B cell (primary cell): ENCODE measurements around the gene TBC1D32. TPM values are rescaled to one million over a fixed set of nuclear protein-coding genes. Genes with fewer than 3 reads are reported as not detected.

ENCODE experiments used
- ATAC-seq: fragments of 200-7000 bp; cut with Tn5 transposase; one replicate; pipeline ENCODE4 v1.10.0; 2021; ENCODE audit warnings: low read depth, mild to moderate bottlenecking, moderate number of reproducible peaks, moderate library complexity
- CTCF ChIA-PET: fragments of 350-600 bp; sonication (Branson Sonifier 250); formaldehyde crosslinking; loops from one replicate; lab custom pipeline; 2021; ENCODE audit warnings: antibody characterized with exemption, inconsistent platforms; lab: Charles Lee
- POLR2A ChIA-PET: fragments of 350-600 bp; sonication (Branson Sonifier 250); formaldehyde crosslinking; loops from one replicate; lab custom pipeline; 2021; ENCODE audit warnings: antibody characterized with exemption; lab: Charles Lee
- DNase-seq: peaks from one replicate; pipeline ENCODE4 v3.0.0; 2013
- H2AFZ ChIP-seq: 2 replicates; pipeline ENCODE4 v1.6.1; 2012; ENCODE audit warnings: mild to moderate bottlenecking, low read depth, low read length; ENCODE audit not compliant: insufficient read depth, poor library complexity, severe bottlenecking
- H3K27ac ChIP-seq, 2 donors: 1 replicate in 1 of 2; 2 replicates in 1 of 2; pipeline ENCODE4 v1.5.1; 2012 to 2013; ENCODE audit warnings: low read length in 2 of 2, mild to moderate bottlenecking in 2 of 2, moderate library complexity in 1 of 2
- H3K27me3 ChIP-seq, 4 experiments: fragments of 200-600 bp in 1 of 4; sonication (generic) in 1 of 4; replicated peaks in 1 of 4; 1 replicate in 2 of 4; 2 replicates in 2 of 4; pipeline versions ENCODE4 v1.6.1 to v1.7.0; 2013 to 2016; ENCODE audit warnings: low read length in 3 of 4, mild to moderate bottlenecking in 2 of 4, mixed read lengths in 1 of 4, moderate library complexity in 1 of 4; ENCODE audit not compliant: insufficient read depth in 4 of 4, control insufficient read depth in 3 of 4; ENCODE audit errors: control extremely low read depth in 1 of 4
- H3K36me3 ChIP-seq, 2 experiments: replicated peaks in 1 of 2; 1 replicate in 1 of 2; 2 replicates in 1 of 2; pipeline versions ENCODE4 v1.6.1 to v1.7.1; 2013; ENCODE audit warnings: low read length in 1 of 2; ENCODE audit not compliant: insufficient read depth in 2 of 2, control insufficient read depth in 1 of 2; ENCODE audit errors: control extremely low read depth in 1 of 2, extremely low read depth in 1 of 2
- H3K4me1 ChIP-seq, 2 donors: fragments of 200-600 bp in 1 of 2; sonication (generic) in 1 of 2; 1 replicate in 1 of 2; 2 replicates in 1 of 2; pipeline versions ENCODE4 v1.5.1 to v1.6.1; 2013 to 2017; ENCODE audit warnings: low read length in 2 of 2; ENCODE audit not compliant: control insufficient read depth in 2 of 2, insufficient read depth in 2 of 2
- H3K4me2 ChIP-seq: replicated peaks from 2 replicates; pipeline ENCODE3; 2012; ENCODE audit warnings: mild to moderate bottlenecking, low read depth, low read length; ENCODE audit not compliant: poor library complexity, severe bottlenecking
- H3K4me3 ChIP-seq, 5 experiments: fragments of 200-600 bp in 1 of 5; sonication (generic) in 1 of 5; 1 replicate in 3 of 5; 2 replicates in 2 of 5; pipeline versions ENCODE4 v1.5.1 to v1.7.0; 2011 to 2016; ENCODE audit warnings: low read length in 4 of 5, mild to moderate bottlenecking in 4 of 5, low read depth in 2 of 5, control low read depth in 1 of 5, moderate library complexity in 1 of 5; ENCODE audit not compliant: insufficient read depth in 1 of 5; ENCODE audit errors: control extremely low read depth in 1 of 5, extremely low read depth in 1 of 5
- H3K79me2 ChIP-seq: fragments of 200-600 bp; sonication (generic); one replicate; pipeline ENCODE4 v1.6.0; 2016; ENCODE audit warnings: low read length; ENCODE audit not compliant: control insufficient read depth, insufficient read depth
- H3K9ac ChIP-seq: fragments of 200-600 bp; sonication (generic); 2 replicates; pipeline ENCODE4 v1.6.1; 2017; ENCODE audit warnings: mild to moderate bottlenecking, low read length, moderate library complexity
- H3K9me3 ChIP-seq, 3 donors: one replicate each; pipeline versions ENCODE4 v1.6.1 to v1.7.1; 2013; ENCODE audit warnings: low read length in 2 of 3; ENCODE audit not compliant: control insufficient read depth in 2 of 3, insufficient read depth in 1 of 3; ENCODE audit errors: control extremely low read depth in 1 of 3
- H4K20me1 ChIP-seq: 2 replicates; pipeline ENCODE4 v1.6.0; 2012; ENCODE audit warnings: mild to moderate bottlenecking, low read length; ENCODE audit not compliant: insufficient read depth, control insufficient read depth, poor library complexity, severe bottlenecking
- H3K27ac Mint-ChIP-seq: one replicate; pipeline ENCODE4 v1.8.0; 2021; ENCODE audit warnings: mixed read lengths
- H3K27me3 Mint-ChIP-seq: one replicate; pipeline ENCODE4 v1.8.0; 2021; ENCODE audit warnings: mixed read lengths
- H3K4me1 Mint-ChIP-seq: one replicate; pipeline ENCODE4 v1.8.0; 2021; ENCODE audit warnings: mixed read lengths
- H3K4me3 Mint-ChIP-seq: one replicate; pipeline ENCODE4 v1.8.0; 2021; ENCODE audit warnings: mixed read lengths
- H3K9me3 Mint-ChIP-seq: one replicate; pipeline ENCODE4 v1.8.0; 2022; ENCODE audit warnings: mixed read lengths; ENCODE audit not compliant: insufficient read depth
- EZH2 ChIP-seq: IDR thresholded peaks from 2 replicates; pipeline ENCODE4 v1.6.1; 2012; ENCODE audit warnings: borderline replicate concordance, low read depth, mild to moderate bottlenecking, moderate library complexity, low read length; ENCODE audit not compliant: insufficient read depth, poor library complexity, severe bottlenecking
- WGBS: methylation state at CpG from one replicate; pipeline ENCODE4 v1.1.5; 2013; ENCODE audit warnings: missing lambda C conversion rate; ENCODE audit not compliant: insufficient coverage; 5-methylcytosine and 5-hydroxymethylcytosine counted together
- intact Hi-C: fragments of 100-400 bp; cut with micrococcal nuclease; formaldehyde crosslinking; loops from one replicate; pipeline ENCODE4 v1.10.0; 2022
- polyA plus RNA-seq: library from polyadenylated mRNA; depleted of rRNA; stranded (reverse); fragments of >200 nt; gene quantifications from 2 replicates; pipeline ENCODE4 v1.2.3, GENCODE V29; 2012
- total RNA-seq, 2 donors: library from RNA; stranded (reverse); fragments of 120-200 nt in 1 of 2; gene quantifications; 1 replicate in 1 of 2; 2 replicates in 1 of 2; pipeline versions ENCODE4 v1.2.3 to v1.2.4, GENCODE V29; 2013 to 2022
- TF ChIP-seq, protein P1 (sequence below): fragments of 200-600 bp; IDR thresholded peaks from one replicate; pipeline ENCODE4 v1.8.0; 2022; ENCODE audit warnings: antibody characterized with exemption, mild to moderate bottlenecking

The TBC1D32 gene
- total and polyA plus RNA-seq, 2 donors (not counting 1 experiment from before 2014, with no cell fraction given) = 9.0 to 20.9 TPM

DNA sequence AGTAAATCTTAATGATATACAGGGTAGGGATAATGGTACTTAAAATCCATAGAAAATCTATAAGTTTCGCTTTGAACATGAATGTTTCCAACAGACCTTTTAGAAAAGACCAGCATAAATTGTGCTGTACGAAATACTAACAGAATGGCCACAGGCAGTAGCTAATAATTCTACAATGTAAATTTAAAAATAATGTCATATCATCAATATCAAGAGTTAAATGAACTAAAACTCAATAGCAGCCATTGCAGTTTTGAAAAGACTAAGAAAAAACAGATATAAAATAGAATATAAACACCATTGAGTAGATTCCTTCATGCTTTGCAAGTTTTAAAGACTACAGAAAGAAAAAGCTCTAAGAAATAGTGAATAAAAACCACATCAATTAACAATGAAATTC, 14.7 kb downstream of the TBC1D32 start:
- H3K36me3 ChIP-seq = peaks cover 1 to 6% of the 10 kb centered on the region in 2 experiments
- peaks cover 2% of the 10 kb centered on the region for H3K4me1 Mint-ChIP-seq
- ATAC-seq (no peak), DNase-seq (no peak)
- H2AFZ ChIP-seq = no peak overlapping the region
- H3K4me3 Mint-ChIP-seq = no peak overlapping the region
- H3K4me3 ChIP-seq = no peak overlapping the region
- no peak overlapping the region for H3K27ac ChIP-seq
- H3K9ac ChIP-seq = no peak overlapping the region
- TF ChIP-seq EZH2 = no peak
- H3K9me3 Mint-ChIP-seq = no peaks in the 10 kb centered on the region
- no peaks in the 10 kb centered on the region for H3K27me3 Mint-ChIP-seq
- no peaks in the 10 kb centered on the region for H3K27me3 ChIP-seq
- no peak overlapping the region for H3K4me2 ChIP-seq
- H3K79me2 ChIP-seq = no peaks in the 10 kb centered on the region
- ChIA-PET CTCF (interaction anchor here (0.9 to 1.9 kb wide), 3 partner anchors 11 to 1211 kb away, joined by 3 to 7 read pairs (median 4); no protein-coding TSS in a partner anchor), POLR2A (no interaction called here)
- H4K20me1 ChIP-seq = no peaks in the 10 kb centered on the region
- H3K9me3 ChIP-seq = no peaks in the 10 kb centered on the region
- no peak overlapping the region for H3K27ac Mint-ChIP-seq
- no CpG with 5 or more reads among the region's 2 CpGs for WGBS
- intact Hi-C loops = no loop called here
- H3K4me1 ChIP-seq = no peaks in the 10 kb centered on the region

DNA sequence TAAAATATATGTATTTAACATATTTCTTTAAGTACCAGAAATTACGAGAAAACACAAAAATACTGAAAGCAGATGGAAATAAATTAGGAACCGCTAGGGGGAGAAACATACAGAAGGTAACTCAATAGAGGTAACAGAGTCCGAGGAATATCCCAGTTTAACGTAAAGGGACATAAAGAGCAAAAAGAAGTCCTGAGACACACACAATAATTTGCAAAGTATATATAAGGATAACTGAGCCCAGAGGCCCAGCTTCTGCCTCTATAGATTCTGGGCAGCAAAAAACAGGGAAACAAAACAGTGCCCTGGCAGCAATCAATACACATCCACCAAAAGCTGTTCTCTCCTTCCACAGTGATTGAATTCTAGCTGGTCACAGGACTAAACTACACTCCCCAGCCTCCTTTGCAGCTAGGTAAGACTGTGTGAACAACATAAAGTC, 15.1 kb downstream of the TBC1D32 start:
- intact Hi-C loops = no loop called here
- Mint-ChIP-seq H3K9me3 (no peaks in the 10 kb centered on the region), H3K4me3 (peak overlapping the region; percentile 29), H3K4me1 (peaks cover 2% of the 10 kb centered on the region), H3K27ac (no peak overlapping the region), H3K27me3 (no peaks in the 10 kb centered on the region)
- H3K36me3 ChIP-seq = peaks cover 1 to 6% of the 10 kb centered on the region in 2 experiments
- H3K9me3 ChIP-seq = no peaks in the 10 kb centered on the region
- no peak overlapping the region for H3K4me2 ChIP-seq
- peak overlapping the region; percentile 25 for H3K9ac ChIP-seq
- no peaks in the 10 kb centered on the region for H3K27me3 ChIP-seq
- ATAC-seq (no peak), DNase-seq (peak; percentile 15)
- no peak overlapping the region for H2AFZ ChIP-seq
- no peaks in the 10 kb centered on the region for H3K79me2 ChIP-seq
- no peak overlapping the region for H3K27ac ChIP-seq
- CTCF ChIA-PET = interaction anchor here (0.9 to 1.9 kb wide), 3 partner anchors 11 to 1211 kb away, joined by 3 to 7 read pairs (median 4); no protein-coding TSS in a partner anchor
- POLR2A ChIA-PET = no interaction called here
- H3K4me3 ChIP-seq = no peak overlapping the region
- TF ChIP-seq, protein P1, sequence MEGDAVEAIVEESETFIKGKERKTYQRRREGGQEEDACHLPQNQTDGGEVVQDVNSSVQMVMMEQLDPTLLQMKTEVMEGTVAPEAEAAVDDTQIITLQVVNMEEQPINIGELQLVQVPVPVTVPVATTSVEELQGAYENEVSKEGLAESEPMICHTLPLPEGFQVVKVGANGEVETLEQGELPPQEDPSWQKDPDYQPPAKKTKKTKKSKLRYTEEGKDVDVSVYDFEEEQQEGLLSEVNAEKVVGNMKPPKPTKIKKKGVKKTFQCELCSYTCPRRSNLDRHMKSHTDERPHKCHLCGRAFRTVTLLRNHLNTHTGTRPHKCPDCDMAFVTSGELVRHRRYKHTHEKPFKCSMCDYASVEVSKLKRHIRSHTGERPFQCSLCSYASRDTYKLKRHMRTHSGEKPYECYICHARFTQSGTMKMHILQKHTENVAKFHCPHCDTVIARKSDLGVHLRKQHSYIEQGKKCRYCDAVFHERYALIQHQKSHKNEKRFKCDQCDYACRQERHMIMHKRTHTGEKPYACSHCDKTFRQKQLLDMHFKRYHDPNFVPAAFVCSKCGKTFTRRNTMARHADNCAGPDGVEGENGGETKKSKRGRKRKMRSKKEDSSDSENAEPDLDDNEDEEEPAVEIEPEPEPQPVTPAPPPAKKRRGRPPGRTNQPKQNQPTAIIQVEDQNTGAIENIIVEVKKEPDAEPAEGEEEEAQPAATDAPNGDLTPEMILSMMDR = peak; percentile 32
- no peak for TF ChIP-seq EZH2
- no CpG with 5 or more reads among the region's 4 CpGs for WGBS
- no peaks in the 10 kb centered on the region for H3K4me1 ChIP-seq
- H4K20me1 ChIP-seq = no peaks in the 10 kb centered on the region
